ENCODE data around the gene RBM10.

Gene RBM10

DNA sequence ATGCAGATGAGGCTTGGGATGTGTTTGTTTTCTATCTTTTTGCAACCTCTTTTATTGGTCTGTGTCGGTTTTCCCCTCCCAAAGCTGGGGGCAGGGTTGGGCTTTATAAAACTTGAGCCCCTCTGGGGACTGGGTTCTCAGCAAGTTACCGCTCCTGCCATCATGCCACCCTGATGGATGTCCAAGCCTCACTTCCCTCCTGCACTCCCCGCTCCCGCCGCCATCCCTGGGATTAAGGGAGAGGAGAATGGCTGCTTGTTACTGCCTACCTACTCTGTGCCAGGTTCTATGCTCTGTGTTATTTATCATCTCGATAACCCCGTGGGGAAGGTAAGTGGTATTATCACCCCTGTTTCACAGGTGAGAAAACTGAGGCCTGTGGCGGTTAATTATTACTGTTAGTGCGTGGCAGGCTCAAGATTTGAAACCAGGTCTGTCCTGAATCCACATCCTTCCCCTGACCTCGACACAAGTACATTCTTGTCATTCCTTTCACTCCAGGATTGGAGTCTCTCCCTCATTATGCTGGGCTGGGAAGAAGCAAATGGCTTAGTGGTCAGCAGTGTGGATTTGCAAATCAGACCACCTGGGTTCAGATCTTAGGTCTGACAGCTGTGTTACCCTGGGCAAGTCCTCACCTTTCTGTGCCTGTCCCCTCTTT is 53.1 kb downstream of the RBM10 start:
- FAIRE-seq, result no peak

- FAIRE-seq, result no peak
Observed at GRCh38 chrX:47198687-47199080, 53.7 kb downstream of the RBM10 start.

DNA sequence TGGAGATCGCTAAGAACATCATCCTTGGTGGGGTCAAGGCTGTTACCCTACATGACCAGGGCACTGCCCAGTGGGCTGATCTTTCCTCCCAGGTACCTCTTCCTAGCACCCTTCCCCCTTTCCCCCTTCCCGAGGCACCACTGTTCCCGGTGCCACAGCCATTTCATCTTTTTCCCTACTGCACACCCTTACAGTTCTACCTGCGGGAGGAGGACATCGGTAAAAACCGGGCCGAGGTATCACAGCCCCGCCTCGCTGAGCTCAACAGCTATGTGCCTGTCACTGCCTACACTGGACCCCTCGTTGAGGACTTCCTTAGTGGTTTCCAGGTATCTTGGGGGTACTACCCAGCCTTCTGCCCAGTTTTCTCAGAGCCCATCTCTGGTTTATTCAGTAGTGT is 54.3 kb downstream of the RBM10 start:
- no peak for FAIRE-seq

DNA sequence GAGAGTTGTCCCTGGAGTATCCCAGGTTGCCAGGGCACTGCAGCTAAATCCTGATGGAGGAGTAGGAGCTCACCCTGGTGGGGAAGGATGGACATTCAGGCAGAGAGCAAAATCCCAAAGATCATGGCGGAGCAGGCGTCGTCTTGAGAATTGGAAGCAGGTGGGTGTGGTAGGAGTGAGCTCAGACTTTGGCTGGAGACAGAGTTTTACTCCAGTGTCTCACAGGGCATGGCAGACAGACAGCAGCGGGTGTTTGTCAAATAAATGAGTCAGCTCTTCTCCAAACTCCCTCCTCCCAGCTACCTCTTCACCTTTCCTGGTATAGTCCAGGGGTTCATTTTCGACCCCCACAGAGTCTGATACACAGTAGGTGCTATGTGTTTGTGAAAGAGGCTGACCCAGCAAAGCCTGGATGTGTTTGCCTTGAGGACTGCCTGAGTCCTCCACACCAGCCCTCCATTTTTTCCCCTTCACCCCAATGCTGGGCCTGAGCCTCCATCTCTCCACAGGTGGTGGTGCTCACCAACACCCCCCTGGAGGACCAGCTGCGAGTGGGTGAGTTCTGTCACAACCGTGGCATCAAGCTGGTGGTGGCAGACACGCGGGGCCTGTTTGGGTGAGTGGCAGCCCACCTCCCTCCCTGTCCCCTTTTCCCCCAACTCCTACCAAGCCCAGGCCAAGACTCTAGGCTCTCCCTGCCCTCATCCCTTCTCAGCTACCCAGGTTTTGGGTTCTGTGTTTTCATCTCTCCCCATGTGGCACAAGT is 55.5 kb downstream of the RBM10 start:
- FAIRE-seq, result no peak

DNA sequence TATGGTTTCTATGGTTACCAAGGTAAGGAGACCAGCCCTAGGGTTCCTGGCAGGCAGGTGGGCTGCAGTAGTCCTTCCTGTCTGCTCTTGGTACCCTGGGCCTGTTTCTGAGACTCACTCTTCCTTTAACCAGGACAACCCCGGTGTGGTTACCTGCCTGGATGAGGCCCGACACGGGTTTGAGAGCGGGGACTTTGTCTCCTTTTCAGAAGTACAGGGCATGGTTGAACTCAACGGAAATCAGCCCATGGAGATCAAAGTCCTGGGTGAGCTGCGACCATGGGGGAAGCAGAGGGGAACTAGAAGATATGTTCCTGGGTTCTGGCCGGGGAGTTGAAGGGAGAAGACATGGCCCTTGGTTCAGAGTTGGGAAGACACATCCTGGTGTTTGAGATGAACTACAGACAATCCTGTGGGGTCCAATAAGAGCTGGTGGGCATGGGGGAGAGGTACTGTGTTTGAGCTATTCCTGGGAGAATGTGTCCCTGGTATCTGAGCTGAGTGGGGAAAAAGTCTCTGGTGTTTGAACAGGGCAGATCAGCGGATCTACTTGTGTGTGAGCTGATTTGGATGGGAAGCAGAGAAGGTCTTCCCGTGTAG is 56.4 kb downstream of the RBM10 start:
- no peak for FAIRE-seq

DNA sequence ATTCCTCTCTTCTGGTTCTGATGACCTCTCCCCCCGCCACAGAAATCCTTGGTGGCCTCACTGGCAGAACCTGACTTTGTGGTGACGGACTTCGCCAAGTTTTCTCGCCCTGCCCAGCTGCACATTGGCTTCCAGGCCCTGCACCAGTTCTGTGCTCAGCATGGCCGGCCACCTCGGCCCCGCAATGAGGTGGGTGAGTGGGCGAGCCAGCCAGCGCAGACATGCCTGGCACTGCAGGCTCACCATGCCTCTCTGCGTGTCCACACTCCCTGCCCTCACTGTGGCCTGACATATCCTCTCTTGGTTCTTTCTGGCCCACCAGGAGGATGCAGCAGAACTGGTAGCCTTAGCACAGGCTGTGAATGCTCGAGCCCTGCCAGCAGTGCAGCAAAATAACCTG is 57.3 kb downstream of the RBM10 start:
- FAIRE-seq, result no peak

DNA sequence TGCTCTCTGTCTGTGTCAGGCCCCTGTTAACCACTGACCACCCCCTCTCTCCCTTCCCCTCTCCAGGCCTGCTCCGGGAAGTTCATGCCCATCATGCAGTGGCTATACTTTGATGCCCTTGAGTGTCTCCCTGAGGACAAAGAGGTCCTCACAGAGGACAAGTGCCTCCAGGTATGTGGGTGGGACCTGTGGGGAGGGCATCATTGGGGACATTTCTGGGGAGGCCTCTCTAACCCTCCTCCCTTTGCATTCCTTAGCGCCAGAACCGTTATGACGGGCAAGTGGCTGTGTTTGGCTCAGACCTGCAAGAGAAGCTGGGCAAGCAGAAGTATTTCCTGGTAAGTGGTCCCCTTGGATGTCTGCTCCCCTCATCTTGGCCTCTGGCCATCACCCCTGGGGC is 57.9 kb downstream of the RBM10 start:
- FAIRE-seq, result no peak

DNA sequence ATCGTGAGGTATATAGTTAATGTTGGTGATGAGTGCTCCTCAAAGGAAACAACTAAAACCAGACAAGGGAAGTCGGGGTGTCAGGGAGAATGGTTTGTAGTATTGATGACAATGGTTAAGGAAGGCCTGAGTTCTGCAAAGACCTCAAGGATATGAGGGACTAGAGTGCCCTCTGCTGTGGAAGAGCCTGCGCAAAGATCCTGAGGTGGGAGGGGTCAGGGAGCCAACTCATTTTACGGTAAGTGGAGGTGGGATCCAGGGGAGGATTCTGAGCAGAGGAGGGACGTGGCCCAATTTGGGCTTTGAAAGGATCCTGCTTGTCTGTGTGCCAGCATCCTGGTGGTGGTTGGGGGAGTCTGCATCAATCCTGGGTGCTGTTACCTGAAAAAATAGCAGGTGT is 59.9 kb downstream of the RBM10 start:
- no peak for FAIRE-seq

DNA sequence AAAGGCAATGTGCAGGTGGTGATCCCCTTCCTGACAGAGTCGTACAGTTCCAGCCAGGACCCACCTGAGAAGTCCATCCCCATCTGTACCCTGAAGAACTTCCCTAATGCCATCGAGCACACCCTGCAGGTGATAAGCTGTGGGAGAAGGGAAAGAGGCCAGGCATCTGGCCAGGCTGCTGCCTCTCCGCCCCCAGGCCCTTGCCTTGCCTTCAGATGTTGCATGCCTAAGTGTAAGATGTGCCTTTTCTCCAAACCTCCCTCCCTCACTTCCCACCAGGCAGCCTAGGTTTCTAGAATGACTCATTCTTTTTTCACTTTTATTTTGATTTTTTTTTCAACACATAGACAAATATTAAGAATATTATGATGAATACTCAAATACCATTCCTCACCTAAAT is 61.3 kb downstream of the RBM10 start:
- peak; percentile 74 for FAIRE-seq

DNA sequence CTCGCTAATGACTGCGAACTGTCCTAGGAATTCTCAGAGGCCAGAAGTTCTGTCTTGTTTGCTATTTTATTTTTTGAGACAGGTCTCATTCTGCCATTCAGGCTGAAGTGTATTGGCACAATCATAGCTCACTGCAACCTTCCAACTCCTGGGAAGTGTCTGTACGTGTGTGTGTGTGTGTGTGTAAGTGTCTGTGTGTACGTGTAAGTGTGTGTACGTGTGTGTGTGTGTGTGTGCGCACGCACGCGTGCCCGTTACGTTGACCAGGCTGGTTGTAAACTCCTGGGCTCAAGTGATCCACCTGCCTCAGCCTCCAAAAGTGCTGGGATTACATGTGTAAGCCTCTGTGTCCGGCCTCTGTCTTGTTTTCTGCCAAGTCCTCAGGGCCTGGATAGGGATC is 63.1 kb downstream of the RBM10 start:
- no peak for FAIRE-seq

DNA sequence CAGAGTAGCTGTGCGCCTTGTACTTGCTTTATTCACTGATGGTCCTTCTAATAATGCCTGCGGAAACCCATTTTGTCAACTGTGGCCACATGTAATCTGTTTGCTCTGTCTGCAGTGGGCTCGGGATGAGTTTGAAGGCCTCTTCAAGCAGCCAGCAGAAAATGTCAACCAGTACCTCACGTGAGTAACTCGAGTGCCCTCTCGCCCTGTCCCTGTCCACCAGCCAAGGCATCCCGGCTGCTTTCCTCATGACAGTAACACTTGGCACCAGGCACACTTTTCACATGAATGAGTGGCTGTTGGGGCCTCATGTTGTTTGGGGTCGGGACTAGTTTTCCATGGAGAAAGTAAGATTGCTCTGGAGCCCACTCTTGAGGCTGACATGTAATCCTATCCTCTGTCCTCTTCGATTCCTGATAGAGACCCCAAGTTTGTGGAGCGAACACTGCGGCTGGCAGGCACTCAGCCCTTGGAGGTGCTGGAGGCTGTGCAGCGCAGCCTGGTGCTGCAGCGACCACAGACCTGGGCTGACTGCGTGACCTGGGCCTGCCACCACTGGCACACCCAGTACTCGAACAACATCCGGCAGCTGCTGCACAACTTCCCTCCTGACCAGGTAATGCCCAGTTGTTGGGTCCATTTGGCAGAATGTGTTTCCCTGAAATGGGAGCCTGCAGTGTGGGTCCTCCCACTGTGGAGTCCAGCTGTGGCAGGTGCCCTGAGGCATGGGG is 64.7 kb downstream of the RBM10 start:
- FAIRE-seq, result no peak

GRCh38 chrX:47210661-47211425 is 65.8 kb downstream of the RBM10 start:
- no peak for FAIRE-seq

DNA sequence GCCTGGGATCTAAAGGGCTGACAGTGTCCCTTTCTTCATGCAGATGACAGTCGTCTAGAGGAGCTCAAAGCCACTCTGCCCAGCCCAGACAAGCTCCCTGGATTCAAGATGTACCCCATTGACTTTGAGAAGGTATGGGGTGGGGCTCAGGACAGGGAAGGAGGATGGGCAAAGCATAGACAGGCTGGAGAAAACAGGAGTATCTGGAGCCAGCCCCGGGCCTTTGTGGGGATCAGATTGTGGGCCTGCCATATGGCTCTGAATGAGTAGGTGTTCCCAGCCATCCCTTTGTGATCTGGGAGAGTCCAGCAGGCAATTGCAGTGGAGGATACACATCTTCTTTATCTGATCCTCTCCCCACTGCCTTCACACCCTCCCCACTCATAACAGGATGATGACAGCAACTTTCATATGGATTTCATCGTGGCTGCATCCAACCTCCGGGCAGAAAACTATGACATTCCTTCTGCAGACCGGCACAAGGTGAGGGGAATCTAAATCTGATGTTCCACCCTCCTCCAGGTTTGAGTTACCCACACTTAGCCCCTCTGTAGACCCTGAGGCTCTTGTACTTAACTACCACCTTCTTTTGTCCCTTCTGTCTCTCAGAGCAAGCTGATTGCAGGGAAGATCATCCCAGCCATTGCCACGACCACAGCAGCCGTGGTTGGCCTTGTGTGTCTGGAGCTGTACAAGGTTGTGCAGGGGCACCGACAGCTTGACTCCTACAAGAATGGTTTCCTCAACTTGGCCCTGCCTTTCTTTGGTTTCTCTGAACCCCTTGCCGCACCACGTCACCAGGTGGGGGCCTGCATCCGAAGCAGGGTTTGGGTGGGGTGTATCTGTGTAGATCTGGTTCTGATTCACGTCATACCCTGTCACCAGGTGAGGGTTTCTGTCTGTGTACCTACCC is 67.6 kb downstream of the RBM10 start:
- no peak for FAIRE-seq

- no peak for FAIRE-seq
Observed at GRCh38 chrX:47214435-47215077, 69.5 kb downstream of the RBM10 start.

DNA sequence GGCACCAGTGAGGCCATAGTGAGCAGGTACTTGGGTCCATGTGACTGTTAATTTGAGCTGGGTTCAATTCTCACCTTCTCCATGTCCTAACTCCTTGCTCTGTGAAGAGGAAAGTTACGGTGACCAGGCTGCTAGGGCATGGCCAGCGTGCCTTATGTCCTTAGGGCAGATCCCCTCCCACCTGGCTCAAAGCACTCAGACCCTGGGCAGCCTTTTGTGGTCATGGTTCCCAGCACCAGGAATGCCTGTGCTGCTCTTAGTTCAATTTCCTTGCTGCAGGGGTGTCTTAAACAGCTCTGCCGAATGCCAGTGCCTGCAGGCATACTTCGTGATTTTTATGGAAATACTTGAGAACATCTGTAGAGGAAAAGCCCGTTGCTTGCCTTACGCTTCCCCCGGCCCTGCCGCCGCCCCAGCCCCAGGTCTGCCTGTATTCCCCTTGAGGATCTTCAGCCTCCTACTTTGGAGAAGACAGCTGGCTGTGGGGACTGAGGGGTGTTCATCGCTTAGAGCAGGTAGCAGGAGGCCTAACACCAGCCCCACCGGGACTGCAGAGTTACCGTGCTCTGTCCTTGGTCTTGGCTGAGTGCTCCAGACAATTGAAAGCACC is 70.4 kb downstream of the RBM10 start:
- FAIRE-seq, result no peak

DNA sequence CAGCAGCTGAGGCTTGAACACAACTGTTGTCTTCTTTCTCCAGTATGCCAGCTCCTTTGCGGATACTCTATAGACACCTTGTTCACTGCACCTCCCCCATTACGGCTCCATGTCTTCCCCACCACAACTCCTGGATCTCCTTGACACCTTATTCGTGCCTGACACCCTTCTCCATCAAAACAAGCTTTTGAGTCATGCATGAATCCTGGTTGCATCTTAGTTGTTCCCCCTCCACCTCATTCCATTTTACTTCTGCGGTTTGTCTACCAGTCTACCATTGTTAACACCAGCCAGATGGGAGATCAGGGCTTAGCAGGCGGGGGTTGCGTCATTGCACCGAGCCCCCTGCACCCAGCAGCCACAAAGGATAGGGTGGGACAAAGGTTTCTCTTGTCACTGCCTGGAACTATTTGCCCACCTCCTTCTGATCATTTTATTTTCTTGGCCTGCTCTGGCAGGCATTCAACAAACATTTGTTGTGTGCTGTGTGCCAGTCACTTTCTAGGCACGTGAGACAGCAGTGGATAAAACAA is 71.4 kb downstream of the RBM10 start:
- no peak for FAIRE-seq

DNA sequence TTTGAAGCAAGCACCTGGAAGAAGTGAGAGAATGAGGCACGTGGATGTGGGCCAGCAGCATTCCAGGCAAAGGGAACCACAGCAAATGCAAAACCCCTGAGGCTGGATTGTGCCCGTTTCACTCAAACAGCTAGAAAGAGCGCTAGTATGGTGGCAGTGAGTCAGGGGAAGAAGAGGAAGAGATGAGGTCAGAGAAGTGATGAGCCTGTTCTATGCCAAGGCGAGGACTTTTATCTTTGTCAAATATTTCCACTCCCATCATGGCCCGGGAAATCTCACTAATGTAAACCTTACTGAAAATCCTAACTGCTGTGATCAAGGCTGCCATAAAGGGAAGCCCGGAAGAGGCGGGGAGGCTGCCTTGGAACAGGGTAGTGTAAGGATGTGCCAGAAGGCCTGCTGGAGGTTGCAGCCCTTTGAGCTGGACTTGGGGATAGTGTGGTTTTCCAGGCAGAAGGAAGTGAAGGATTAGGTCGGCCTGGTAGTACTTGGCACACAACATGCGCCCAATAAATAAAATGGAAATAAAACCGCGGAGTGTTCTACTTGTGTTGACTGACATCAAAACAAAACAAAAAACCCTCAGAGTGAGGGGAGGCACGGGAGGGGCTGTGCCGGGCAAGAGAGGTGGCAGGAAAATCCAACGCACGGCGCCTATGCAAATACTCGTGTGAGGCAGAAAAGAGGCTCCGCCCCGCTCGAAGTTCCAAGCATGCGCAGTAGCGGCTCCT is 72.3 kb downstream of the RBM10 start:
- FAIRE-seq, result no peak

GRCh38 chrX:47217852-47218279 is 72.8 kb downstream of the RBM10 start:
- FAIRE-seq, result peak; percentile 99

GRCh38 chrX:47218280-47218919 is 73.4 kb downstream of the RBM10 start, which contains the start of gene CDK16:
Gene CDK16, plus strand, starts transcription at chrX:47218681. Its CDS starts 4,877 bp downstream, at chrX:47223558.
- FAIRE-seq, result no peak
